Right lobe of liver (tissue), 4 donors: ENCODE results near the gene CPA3.

Experiments
- POLR2A ChIP-seq: fragments of 450-650 bp; IDR thresholded peaks from one replicate; pipeline ENCODE4 v1.6.1; 2017; ENCODE audit warnings: antibody characterized with exemption, mild to moderate bottlenecking
- TF ChIP-seq, protein P1 (sequence below), 4 donors: fragments of 200-600 bp in 3 of 4; fragments of 450-650 bp in 1 of 4; IDR thresholded peaks; one replicate each; pipeline versions ENCODE4 v1.5.1 to v1.8.0; 2016 to 2022; ENCODE audit warnings: antibody characterized with exemption in 4 of 4, mild to moderate bottlenecking in 2 of 4
- donor health status: DM: no; HTN: no; CAD: no.
- donor health status: DM: no; HTN: no; CAD: no.
- donor health status: DM: no; HTN: yes; CAD: no.

GRCh38 chr3:148914936-148915690 lies 50.0 kb downstream of the CPA3 start:
- no peak for TF ChIP-seq POLR2A
- TF ChIP-seq, protein P1, sequence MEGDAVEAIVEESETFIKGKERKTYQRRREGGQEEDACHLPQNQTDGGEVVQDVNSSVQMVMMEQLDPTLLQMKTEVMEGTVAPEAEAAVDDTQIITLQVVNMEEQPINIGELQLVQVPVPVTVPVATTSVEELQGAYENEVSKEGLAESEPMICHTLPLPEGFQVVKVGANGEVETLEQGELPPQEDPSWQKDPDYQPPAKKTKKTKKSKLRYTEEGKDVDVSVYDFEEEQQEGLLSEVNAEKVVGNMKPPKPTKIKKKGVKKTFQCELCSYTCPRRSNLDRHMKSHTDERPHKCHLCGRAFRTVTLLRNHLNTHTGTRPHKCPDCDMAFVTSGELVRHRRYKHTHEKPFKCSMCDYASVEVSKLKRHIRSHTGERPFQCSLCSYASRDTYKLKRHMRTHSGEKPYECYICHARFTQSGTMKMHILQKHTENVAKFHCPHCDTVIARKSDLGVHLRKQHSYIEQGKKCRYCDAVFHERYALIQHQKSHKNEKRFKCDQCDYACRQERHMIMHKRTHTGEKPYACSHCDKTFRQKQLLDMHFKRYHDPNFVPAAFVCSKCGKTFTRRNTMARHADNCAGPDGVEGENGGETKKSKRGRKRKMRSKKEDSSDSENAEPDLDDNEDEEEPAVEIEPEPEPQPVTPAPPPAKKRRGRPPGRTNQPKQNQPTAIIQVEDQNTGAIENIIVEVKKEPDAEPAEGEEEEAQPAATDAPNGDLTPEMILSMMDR (IDR thresholded peaks at IDR 0.05): no peak
